Measurements from ENCODE around the gene GARIN5A.

GARIN5A gene

DNA sequence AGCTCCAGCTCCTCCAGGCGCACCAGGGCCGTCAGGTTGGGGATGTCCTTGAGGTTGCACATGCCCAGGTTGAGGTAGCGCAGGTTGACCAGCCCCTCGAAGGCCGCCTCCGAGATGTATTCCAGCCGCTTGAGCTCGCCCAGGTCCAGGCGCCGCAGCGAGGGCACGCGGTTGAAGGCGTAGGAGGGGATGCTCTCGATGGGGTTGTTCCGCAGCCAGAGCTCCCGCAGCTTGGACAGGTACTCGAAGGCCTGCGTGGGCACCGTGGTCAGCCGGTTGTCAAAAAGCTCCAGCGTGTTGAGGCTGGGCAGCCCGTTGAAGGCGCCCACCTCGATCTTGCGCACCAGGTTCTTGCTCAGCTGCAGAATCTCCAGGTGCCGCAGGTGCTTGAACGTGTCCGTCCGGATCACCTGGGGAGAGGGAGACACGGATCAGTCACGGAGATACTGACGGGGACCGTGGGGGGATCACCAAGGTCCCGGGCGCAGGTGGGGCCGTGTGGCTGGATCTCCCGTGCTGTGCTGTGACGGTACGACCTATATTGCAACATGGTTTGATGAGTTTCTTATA, 42.4 kb upstream of the GARIN5A start:
- TF ChIP-seq, protein P1, sequence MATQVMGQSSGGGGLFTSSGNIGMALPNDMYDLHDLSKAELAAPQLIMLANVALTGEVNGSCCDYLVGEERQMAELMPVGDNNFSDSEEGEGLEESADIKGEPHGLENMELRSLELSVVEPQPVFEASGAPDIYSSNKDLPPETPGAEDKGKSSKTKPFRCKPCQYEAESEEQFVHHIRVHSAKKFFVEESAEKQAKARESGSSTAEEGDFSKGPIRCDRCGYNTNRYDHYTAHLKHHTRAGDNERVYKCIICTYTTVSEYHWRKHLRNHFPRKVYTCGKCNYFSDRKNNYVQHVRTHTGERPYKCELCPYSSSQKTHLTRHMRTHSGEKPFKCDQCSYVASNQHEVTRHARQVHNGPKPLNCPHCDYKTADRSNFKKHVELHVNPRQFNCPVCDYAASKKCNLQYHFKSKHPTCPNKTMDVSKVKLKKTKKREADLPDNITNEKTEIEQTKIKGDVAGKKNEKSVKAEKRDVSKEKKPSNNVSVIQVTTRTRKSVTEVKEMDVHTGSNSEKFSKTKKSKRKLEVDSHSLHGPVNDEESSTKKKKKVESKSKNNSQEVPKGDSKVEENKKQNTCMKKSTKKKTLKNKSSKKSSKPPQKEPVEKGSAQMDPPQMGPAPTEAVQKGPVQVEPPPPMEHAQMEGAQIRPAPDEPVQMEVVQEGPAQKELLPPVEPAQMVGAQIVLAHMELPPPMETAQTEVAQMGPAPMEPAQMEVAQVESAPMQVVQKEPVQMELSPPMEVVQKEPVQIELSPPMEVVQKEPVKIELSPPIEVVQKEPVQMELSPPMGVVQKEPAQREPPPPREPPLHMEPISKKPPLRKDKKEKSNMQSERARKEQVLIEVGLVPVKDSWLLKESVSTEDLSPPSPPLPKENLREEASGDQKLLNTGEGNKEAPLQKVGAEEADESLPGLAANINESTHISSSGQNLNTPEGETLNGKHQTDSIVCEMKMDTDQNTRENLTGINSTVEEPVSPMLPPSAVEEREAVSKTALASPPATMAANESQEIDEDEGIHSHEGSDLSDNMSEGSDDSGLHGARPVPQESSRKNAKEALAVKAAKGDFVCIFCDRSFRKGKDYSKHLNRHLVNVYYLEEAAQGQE (IDR thresholded peaks at IDR 0.05; ENCODE audit: insufficient replicate concordance, low read depth) = no peak
- TF ChIP-seq, protein P2, sequence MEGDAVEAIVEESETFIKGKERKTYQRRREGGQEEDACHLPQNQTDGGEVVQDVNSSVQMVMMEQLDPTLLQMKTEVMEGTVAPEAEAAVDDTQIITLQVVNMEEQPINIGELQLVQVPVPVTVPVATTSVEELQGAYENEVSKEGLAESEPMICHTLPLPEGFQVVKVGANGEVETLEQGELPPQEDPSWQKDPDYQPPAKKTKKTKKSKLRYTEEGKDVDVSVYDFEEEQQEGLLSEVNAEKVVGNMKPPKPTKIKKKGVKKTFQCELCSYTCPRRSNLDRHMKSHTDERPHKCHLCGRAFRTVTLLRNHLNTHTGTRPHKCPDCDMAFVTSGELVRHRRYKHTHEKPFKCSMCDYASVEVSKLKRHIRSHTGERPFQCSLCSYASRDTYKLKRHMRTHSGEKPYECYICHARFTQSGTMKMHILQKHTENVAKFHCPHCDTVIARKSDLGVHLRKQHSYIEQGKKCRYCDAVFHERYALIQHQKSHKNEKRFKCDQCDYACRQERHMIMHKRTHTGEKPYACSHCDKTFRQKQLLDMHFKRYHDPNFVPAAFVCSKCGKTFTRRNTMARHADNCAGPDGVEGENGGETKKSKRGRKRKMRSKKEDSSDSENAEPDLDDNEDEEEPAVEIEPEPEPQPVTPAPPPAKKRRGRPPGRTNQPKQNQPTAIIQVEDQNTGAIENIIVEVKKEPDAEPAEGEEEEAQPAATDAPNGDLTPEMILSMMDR (IDR thresholded peaks at IDR 0.05; ENCODE audit: insufficient read depth, low read length) = no peak
- TF ChIP-seq SPI1 (IDR thresholded peaks at IDR 0.05; ENCODE audit: borderline replicate concordance, low read depth) (no peak), GABPA (IDR thresholded peaks at IDR 0.05; ENCODE audit: low read depth) (no peak), POLR2AphosphoS5 (IDR thresholded peaks at IDR 0.05; ENCODE audit: low read depth) (no peak)
- peaks cover 8% of the 10 kb centered on the region for H3K27me3 ChIP-seq (ENCODE audit: insufficient read depth, poor library complexity, severe bottlenecking)
- H3K27ac ChIP-seq (replicated peaks) = no peak overlapping the region
- DNase-seq (ENCODE audit: low read depth in 1 of 2, low spot score in 1 of 2) = no peak
- H3K4me3 ChIP-seq (replicated peaks; ENCODE audit: insufficient read depth, low read length) = no peak overlapping the region

DNA sequence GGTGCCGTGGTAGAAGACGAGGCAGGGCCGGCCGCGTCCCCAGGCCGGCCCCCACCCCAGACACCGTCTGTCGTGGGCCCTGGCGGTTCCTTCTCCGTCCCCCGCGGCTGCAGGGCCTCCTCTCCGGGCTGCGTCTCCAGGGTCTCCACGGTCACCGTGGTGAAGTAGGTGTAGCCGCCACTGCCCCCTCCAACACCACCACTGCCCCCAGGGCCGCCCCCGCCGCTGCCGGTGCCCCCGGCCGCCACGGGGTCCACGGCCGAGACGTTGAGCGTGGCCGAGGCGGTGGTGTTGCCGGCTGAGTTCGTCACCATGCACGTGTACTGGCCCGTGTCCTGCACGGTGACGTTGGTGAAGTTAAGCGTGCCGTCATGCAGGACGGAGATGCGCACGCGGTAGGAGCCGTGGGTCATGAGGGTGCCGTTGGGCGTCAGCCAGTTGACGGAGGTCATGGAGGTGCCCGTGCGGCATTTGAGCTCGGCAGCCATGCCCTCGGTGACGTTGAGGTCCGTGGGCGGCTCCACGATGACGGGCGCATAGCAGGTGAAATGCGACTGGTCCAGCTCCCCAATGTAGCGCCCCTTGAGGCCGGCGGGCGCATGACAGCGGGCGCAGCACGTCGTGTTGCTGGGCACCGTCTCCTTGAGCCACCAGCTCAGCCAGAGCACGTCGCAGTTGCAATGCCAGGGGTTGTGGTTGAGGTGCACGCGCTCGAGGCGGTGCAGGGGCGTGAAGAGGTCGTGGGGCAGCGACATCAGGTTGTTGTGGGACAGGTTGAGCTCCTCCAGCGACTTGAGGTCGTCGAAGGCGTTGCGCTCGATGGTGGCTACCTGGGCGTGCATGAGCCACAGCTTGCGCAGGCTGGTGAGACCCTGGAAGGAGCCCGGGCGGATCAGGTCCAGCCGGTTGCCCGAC, 41.7 kb upstream of the GARIN5A start:
- no peak overlapping the region for H3K27ac ChIP-seq (replicated peaks)
- TF ChIP-seq GABPA (IDR thresholded peaks at IDR 0.05; ENCODE audit: low read depth) = no peak
- TF ChIP-seq SPI1 (IDR thresholded peaks at IDR 0.05; ENCODE audit: borderline replicate concordance, low read depth) = no peak
- no peak for TF ChIP-seq POLR2AphosphoS5 (IDR thresholded peaks at IDR 0.05; ENCODE audit: low read depth)
- TF ChIP-seq, protein P1 (IDR thresholded peaks at IDR 0.05; ENCODE audit: insufficient replicate concordance, low read depth) = no peak
- no peak overlapping the region for H3K4me3 ChIP-seq (replicated peaks; ENCODE audit: insufficient read depth, low read length)
- H3K27me3 ChIP-seq (ENCODE audit: insufficient read depth, poor library complexity, severe bottlenecking) = peaks cover 8% of the 10 kb centered on the region
- DNase-seq (ENCODE audit: low read depth in 1 of 2, low spot score in 1 of 2) = no peak

DNA sequence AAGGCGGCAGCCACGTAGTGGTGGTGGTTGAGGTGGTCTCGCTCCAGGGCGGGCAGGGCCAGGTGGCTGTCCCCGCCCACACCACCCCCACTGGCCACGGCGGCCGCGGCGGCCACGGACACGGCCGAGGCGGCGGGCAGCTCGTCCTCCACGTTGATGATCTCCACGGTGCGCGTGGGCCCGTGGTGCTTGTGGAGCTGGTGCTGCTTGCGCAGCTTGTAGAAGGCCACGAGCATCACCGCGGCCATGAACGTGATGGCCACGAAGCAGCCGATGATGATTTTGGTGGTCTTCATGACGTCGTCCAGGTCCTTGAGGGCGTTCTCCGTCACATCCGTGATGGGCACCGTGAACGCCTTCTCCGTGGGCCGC, 41.0 kb upstream of the GARIN5A start:
- peaks cover 8% of the 10 kb centered on the region for H3K27me3 ChIP-seq (ENCODE audit: insufficient read depth, poor library complexity, severe bottlenecking)
- no peak overlapping the region for H3K27ac ChIP-seq (replicated peaks)
- TF ChIP-seq, protein P2 (IDR thresholded peaks at IDR 0.05; ENCODE audit: insufficient read depth, low read length) = no peak
- TF ChIP-seq SPI1 (IDR thresholded peaks at IDR 0.05; ENCODE audit: borderline replicate concordance, low read depth) = no peak
- H3K4me3 ChIP-seq (replicated peaks; ENCODE audit: insufficient read depth, low read length) = no peak overlapping the region
- DNase-seq (ENCODE audit: low read depth in 1 of 2, low spot score in 1 of 2) = no peak

DNA sequence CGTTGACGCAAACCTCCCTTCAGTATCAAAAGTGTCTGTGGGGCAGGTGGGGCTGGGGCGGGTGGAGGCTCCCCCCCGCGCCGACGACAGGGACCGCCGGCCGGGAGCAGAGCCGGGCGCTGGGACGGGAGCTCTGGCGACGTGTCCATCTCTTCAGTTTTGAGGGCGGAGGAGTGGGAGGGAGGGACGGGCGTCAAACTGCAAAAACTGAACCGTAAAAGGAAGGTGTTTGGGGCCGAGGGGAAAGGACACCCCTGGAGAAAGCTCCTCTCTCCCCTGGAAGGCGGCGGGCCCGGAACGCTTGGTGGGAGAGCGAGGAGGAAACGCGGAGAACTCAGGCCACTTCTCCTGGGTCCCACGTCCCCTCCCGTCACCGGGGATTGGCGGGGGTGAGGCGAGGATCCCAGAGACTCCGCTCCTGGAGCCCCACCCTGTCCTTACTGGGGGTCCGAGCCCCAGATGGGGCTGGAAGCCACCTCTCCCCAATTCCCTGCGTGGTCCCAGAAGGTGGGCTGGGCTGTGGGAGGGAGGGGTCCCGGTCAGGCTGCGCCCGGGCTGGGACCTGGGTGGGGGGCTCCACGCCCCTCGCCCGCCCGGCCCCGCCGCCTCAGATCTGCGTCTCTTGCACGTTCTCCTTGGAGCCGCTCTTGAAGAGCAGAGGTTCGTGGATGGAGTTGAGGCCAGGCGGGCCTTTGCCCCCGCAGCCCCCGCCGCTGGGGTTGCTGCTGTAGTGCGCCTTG, 40.5 kb upstream of the GARIN5A start:
- no peak for DNase-seq (ENCODE audit: low read depth in 1 of 2, low spot score in 1 of 2)
- H3K27me3 ChIP-seq (ENCODE audit: insufficient read depth, poor library complexity, severe bottlenecking) = peaks cover 8% of the 10 kb centered on the region
- TF ChIP-seq SPI1 (IDR thresholded peaks at IDR 0.05; ENCODE audit: borderline replicate concordance, low read depth) = no peak
- TF ChIP-seq, protein P2 (IDR thresholded peaks at IDR 0.05; ENCODE audit: insufficient read depth, low read length) = no peak
- TF ChIP-seq, protein P1 (IDR thresholded peaks at IDR 0.05; ENCODE audit: insufficient replicate concordance, low read depth) = no peak
- TF ChIP-seq GABPA (IDR thresholded peaks at IDR 0.05; ENCODE audit: low read depth) = no peak
- TF ChIP-seq POLR2AphosphoS5 (IDR thresholded peaks at IDR 0.05; ENCODE audit: low read depth) = no peak
- H3K4me3 ChIP-seq (replicated peaks; ENCODE audit: insufficient read depth, low read length) = no peak overlapping the region
- H3K27ac ChIP-seq (replicated peaks) = no peak overlapping the region

Data from HL-60 (cell line).